ENCODE results near the gene C14orf180. TPM values are rescaled to one million over a fixed set of nuclear protein-coding genes. Genes with fewer than 3 reads are reported as not detected.

C14orf180 gene
- total RNA-seq, 1 experiment from 2014 or later: not detected

GRCh38 chr14:104614126-104614812 lies 34.7 kb downstream of the C14orf180 start:
- Histone ChIP-seq H3K79me2 (ENCODE audit: insufficient read depth, low read length) (no peaks in the 10 kb centered on the region), H3K27me3 (ENCODE audit: insufficient read depth, low read length) (no peaks in the 10 kb centered on the region), H3K23me2 (ENCODE audit: insufficient read length, low read depth, low read length, poor library complexity, severe bottlenecking) (no peaks in the 10 kb centered on the region), H4K5ac (ENCODE audit: insufficient read length, low read depth, low read length) (no peak overlapping the region), H2AK5ac (ENCODE audit: insufficient read length, low read length) (no peak overlapping the region), H3K18ac (ENCODE audit: insufficient read length, low read depth, low read length) (no peak overlapping the region), H2BK120ac (ENCODE audit: low read depth, low read length, poor library complexity, severe bottlenecking) (no peak overlapping the region), H2BK12ac (ENCODE audit: insufficient read length, low read depth, low read length) (no peak overlapping the region), H4K20me1 (ENCODE audit: control insufficient read depth, insufficient read depth, insufficient read length) (no peaks in the 10 kb centered on the region), H3K14ac (ENCODE audit: insufficient read depth, low read length) (no peak overlapping the region), H3K27ac (ENCODE audit: insufficient read length, low read depth, low read length) (no peak overlapping the region), H3K9me3 (ENCODE audit: control insufficient read depth, low read depth, low read length) (no peaks in the 10 kb centered on the region), H2BK5ac (ENCODE audit: insufficient read length, low read length) (no peak overlapping the region), H3K23ac (ENCODE audit: insufficient read length, low read depth, low read length) (no peak overlapping the region), H3K56ac (ENCODE audit: insufficient read length, low read depth, low read length) (no peak overlapping the region), H4K8ac (replicated peaks; ENCODE audit: insufficient read length, low read depth, low read length) (no peak overlapping the region), H2AFZ (ENCODE audit: low read length) (no peak overlapping the region), H3K4me1 (ENCODE audit: insufficient read depth, low read length) (no peaks in the 10 kb centered on the region), H4K91ac (ENCODE audit: insufficient read length, low read depth, low read length) (no peak overlapping the region), H2BK20ac (ENCODE audit: low read depth, low read length, poor library complexity, severe bottlenecking) (no peak overlapping the region), H3T11ph (ENCODE audit: low read length) (no peak overlapping the region), H3K79me1 (ENCODE audit: insufficient read depth, low read depth, low read length, poor library complexity, severe bottlenecking) (no peaks in the 10 kb centered on the region), H3K4me2 (ENCODE audit: insufficient read depth, insufficient read length, low read length) (no peak overlapping the region), H3K4ac (ENCODE audit: low read depth, low read length) (no peak overlapping the region), H2BK15ac (ENCODE audit: low read depth, low read length) (no peak overlapping the region), H3K9ac (ENCODE audit: extremely low read depth, insufficient read length, low read length) (no peak overlapping the region)
- Mint-ChIP-seq H3K27ac (no peak overlapping the region), H3K4me1 (peaks cover 0 to 13% of the 10 kb centered on the region in 2 experiments; a peak in 2 of 4 replicates), H3K27me3 (ENCODE audit: low read depth) (peaks cover 51% of the 10 kb centered on the region), H3K4me3 (no peak overlapping the region; a peak in 1 of 5 replicates), H3K36me3 (ENCODE audit: insufficient read depth in 1 of 3, low read depth in 3 of 3) (no peaks in the 10 kb centered on the region; a peak in 1 of 7 replicates), H3K9me3 (no peaks in the 10 kb centered on the region)
- TF ChIP-seq, protein P1, sequence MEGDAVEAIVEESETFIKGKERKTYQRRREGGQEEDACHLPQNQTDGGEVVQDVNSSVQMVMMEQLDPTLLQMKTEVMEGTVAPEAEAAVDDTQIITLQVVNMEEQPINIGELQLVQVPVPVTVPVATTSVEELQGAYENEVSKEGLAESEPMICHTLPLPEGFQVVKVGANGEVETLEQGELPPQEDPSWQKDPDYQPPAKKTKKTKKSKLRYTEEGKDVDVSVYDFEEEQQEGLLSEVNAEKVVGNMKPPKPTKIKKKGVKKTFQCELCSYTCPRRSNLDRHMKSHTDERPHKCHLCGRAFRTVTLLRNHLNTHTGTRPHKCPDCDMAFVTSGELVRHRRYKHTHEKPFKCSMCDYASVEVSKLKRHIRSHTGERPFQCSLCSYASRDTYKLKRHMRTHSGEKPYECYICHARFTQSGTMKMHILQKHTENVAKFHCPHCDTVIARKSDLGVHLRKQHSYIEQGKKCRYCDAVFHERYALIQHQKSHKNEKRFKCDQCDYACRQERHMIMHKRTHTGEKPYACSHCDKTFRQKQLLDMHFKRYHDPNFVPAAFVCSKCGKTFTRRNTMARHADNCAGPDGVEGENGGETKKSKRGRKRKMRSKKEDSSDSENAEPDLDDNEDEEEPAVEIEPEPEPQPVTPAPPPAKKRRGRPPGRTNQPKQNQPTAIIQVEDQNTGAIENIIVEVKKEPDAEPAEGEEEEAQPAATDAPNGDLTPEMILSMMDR (conservative IDR thresholded peaks at IDR 0.05): no peak
- no peak for DNase-seq
- WGBS (ENCODE audit: extremely low coverage, insufficient read length, low lambda C conversion rate): 93% methylated on average over 2 of the region's 4 CpGs

Data from H9 (cell line).